Smooth muscle cell of bladder (primary cell): ENCODE data around the gene OLFM4. TPM values are rescaled to one million over a fixed set of nuclear protein-coding genes. Genes with fewer than 3 reads are reported as not detected.

Experiments
- total RNA-seq: library from RNA; depleted of rRNA; stranded (reverse); fragments of >200 nt; gene quantifications from 2 replicates; pipeline ENCODE4 v1.2.3, GENCODE V29; 2014

OLFM4 gene, protein sequence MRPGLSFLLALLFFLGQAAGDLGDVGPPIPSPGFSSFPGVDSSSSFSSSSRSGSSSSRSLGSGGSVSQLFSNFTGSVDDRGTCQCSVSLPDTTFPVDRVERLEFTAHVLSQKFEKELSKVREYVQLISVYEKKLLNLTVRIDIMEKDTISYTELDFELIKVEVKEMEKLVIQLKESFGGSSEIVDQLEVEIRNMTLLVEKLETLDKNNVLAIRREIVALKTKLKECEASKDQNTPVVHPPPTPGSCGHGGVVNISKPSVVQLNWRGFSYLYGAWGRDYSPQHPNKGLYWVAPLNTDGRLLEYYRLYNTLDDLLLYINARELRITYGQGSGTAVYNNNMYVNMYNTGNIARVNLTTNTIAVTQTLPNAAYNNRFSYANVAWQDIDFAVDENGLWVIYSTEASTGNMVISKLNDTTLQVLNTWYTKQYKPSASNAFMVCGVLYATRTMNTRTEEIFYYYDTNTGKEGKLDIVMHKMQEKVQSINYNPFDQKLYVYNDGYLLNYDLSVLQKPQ
- total RNA-seq: not detected in 2 replicates

DNA sequence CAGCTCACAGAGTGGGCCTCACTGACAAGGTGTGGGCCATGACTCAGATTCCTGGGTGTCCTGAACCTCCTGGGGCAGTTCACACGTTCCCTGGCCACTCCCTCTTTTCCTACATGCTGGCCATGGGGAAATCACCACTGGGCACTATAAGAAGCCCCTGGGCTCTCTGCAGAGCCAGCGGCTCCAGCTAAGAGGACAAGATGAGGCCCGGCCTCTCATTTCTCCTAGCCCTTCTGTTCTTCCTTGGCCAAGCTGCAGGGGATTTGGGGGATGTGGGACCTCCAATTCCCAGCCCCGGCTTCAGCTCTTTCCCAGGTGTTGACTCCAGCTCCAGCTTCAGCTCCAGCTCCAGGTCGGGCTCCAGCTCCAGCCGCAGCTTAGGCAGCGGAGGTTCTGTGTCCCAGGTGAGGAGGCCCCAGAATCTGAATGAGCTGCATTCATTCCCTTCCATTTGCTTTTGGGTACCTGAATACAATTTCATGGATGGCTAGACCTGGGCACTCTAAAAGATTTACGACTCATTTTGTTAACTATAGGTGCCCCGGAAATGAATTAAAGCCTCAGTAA, at the start of gene OLFM4:
OLFM4 (plus strand) TSS at position 177 of the 567 bp plus-strand sequence; CDS start at position 201, 24 bp downstream.

Other genes with a start within 250 kb of the OLFM4 start
- gene PCDH8, start 180.2 kb upstream of the OLFM4 start, total RNA-seq: not detected in 2 replicates